ENCODE data around the gene LRRC14B. TPM values are rescaled to one million over a fixed set of nuclear protein-coding genes. Genes with fewer than 3 reads are reported as not detected.

LRRC14B gene
- total and polyA plus RNA-seq, 2 donors from 2014 or later, result not detected

- intact Hi-C loops (cut with DNase I), result no loop called here
Observed at GRCh38 chr5:162190-162564, 29.1 kb upstream of the LRRC14B start.

GRCh38 chr5:162565-163337 lies 28.5 kb upstream of the LRRC14B start:
- Histone ChIP-seq H3K36me3 (ENCODE audit: control insufficient read depth in 2 of 3, insufficient read depth in 3 of 3, low read length in 3 of 3) (no peaks in the 10 kb centered on the region), H3K9ac (ENCODE audit: low read length in 3 of 3) (no peak overlapping the region), H3K27me3 (ENCODE audit: control insufficient read depth, insufficient read depth, low read length) (no peaks in the 10 kb centered on the region), H3K4me3 (ENCODE audit: low read length in 3 of 3) (no peak overlapping the region), H3K9me3 (ENCODE audit: control insufficient read depth in 2 of 3, insufficient read depth in 1 of 3, low read length in 3 of 3) (no peaks in the 10 kb centered on the region), H3K4me1 (ENCODE audit: control insufficient read depth in 2 of 3, insufficient read depth in 2 of 3, low read depth in 1 of 3, low read length in 3 of 3) (no peaks in the 10 kb centered on the region), H3K27ac (ENCODE audit: low read depth in 2 of 2, low read length in 2 of 2) (no peak overlapping the region)
- intact Hi-C loops (cut with DNase I), result no loop called here
- DNase-seq (peak in 1 of 5 donors; percentile 22), FAIRE-seq (no peak)
- TF ChIP-seq CTCF (IDR thresholded peaks at IDR 0.05; ENCODE audit: borderline replicate concordance, extremely low read depth, insufficient read depth), result no peak

More at GRCh38 chr5:162190-162564, 29.1 kb upstream of the LRRC14B start:
- H3K36me3 ChIP-seq (ENCODE audit: control insufficient read depth in 2 of 3, insufficient read depth in 3 of 3, low read length in 3 of 3), result no peaks in the 10 kb centered on the region
- no peak for FAIRE-seq
- TF ChIP-seq CTCF (IDR thresholded peaks at IDR 0.05; ENCODE audit: borderline replicate concordance, extremely low read depth, insufficient read depth), result no peak
- DNase-seq, result peak in 1 of 5 donors; percentile 36
- H3K9me3 ChIP-seq (ENCODE audit: control insufficient read depth in 2 of 3, insufficient read depth in 1 of 3, low read length in 3 of 3), result no peaks in the 10 kb centered on the region
- no peak overlapping the region for H3K27ac ChIP-seq (ENCODE audit: low read depth in 2 of 2, low read length in 2 of 2)
- no peaks in the 10 kb centered on the region for H3K27me3 ChIP-seq (ENCODE audit: control insufficient read depth, insufficient read depth, low read length)
- H3K4me1 ChIP-seq (ENCODE audit: control insufficient read depth in 2 of 3, insufficient read depth in 2 of 3, low read depth in 1 of 3, low read length in 3 of 3), result no peaks in the 10 kb centered on the region
- no peak overlapping the region for H3K4me3 ChIP-seq (ENCODE audit: low read length in 3 of 3)
- no peak overlapping the region for H3K9ac ChIP-seq (ENCODE audit: low read length in 3 of 3)

- DNase-seq (peak in 1 of 5 donors; percentile 30), FAIRE-seq (no peak)
- TF ChIP-seq CTCF (IDR thresholded peaks at IDR 0.05; ENCODE audit: borderline replicate concordance, extremely low read depth, insufficient read depth), result no peak
Observed at GRCh38 chr5:163338-163620, 28.0 kb upstream of the LRRC14B start.

GRCh38 chr5:163841-164240 lies 27.5 kb upstream of the LRRC14B start:
- DNase-seq, result peak in 1 of 5 donors; percentile 18
- no peak overlapping the region for H3K9ac ChIP-seq (ENCODE audit: low read length in 3 of 3)
- intact Hi-C loops (cut with DNase I), result no loop called here
- no peak for FAIRE-seq
- no peak overlapping the region for H3K4me3 ChIP-seq (ENCODE audit: low read length in 3 of 3)
- no peaks in the 10 kb centered on the region for H3K9me3 ChIP-seq (ENCODE audit: control insufficient read depth in 2 of 3, insufficient read depth in 1 of 3, low read length in 3 of 3)
- H3K4me1 ChIP-seq (ENCODE audit: control insufficient read depth in 2 of 3, insufficient read depth in 2 of 3, low read depth in 1 of 3, low read length in 3 of 3), result no peaks in the 10 kb centered on the region
- H3K36me3 ChIP-seq (ENCODE audit: control insufficient read depth in 2 of 3, insufficient read depth in 3 of 3, low read length in 3 of 3), result no peaks in the 10 kb centered on the region
- no peaks in the 10 kb centered on the region for H3K27me3 ChIP-seq (ENCODE audit: control insufficient read depth, insufficient read depth, low read length)
- H3K27ac ChIP-seq (ENCODE audit: low read depth in 2 of 2, low read length in 2 of 2), result no peak overlapping the region
- TF ChIP-seq CTCF (IDR thresholded peaks at IDR 0.05; ENCODE audit: borderline replicate concordance, extremely low read depth, insufficient read depth), result no peak

More at GRCh38 chr5:163338-163620, 28.0 kb upstream of the LRRC14B start:
- H3K4me3 ChIP-seq (ENCODE audit: low read length in 3 of 3), result no peak overlapping the region
- intact Hi-C loops (cut with DNase I), result no loop called here
- no peaks in the 10 kb centered on the region for H3K4me1 ChIP-seq (ENCODE audit: control insufficient read depth in 2 of 3, insufficient read depth in 2 of 3, low read depth in 1 of 3, low read length in 3 of 3)
- H3K27ac ChIP-seq (ENCODE audit: low read depth in 2 of 2, low read length in 2 of 2), result no peak overlapping the region
- no peaks in the 10 kb centered on the region for H3K36me3 ChIP-seq (ENCODE audit: control insufficient read depth in 2 of 3, insufficient read depth in 3 of 3, low read length in 3 of 3)
- H3K27me3 ChIP-seq (ENCODE audit: control insufficient read depth, insufficient read depth, low read length), result no peaks in the 10 kb centered on the region
- no peaks in the 10 kb centered on the region for H3K9me3 ChIP-seq (ENCODE audit: control insufficient read depth in 2 of 3, insufficient read depth in 1 of 3, low read length in 3 of 3)
- H3K9ac ChIP-seq (ENCODE audit: low read length in 3 of 3), result no peak overlapping the region

All from kidney (tissue), 14 donors.